Osteocyte (in vitro differentiated cells): ENCODE results near the gene CORO1C. TPM values are rescaled to one million over a fixed set of nuclear protein-coding genes. Genes with fewer than 3 reads are reported as not detected.
"Not testable (repeated sequence)": the region's sequence is repeated elsewhere in the genome, so short reads cannot be mapped to it uniquely, and the experiment has no call there.

ENCODE experiments used
- DNase-seq: peaks from one replicate; pipeline ENCODE4 v3.0.0; 2021; ENCODE audit warnings: mixed read lengths; ENCODE audit not compliant: unreplicated experiment; ENCODE audit errors: extremely low spot score
- H3K27ac Mint-ChIP-seq: one replicate; pipeline ENCODE4 v1.8.0; 2021; ENCODE audit warnings: mild to moderate bottlenecking, mixed read lengths; ENCODE audit not compliant: unreplicated experiment
- H3K27me3 Mint-ChIP-seq: one replicate; pipeline ENCODE4 v1.8.0; 2021; ENCODE audit warnings: mixed read lengths; ENCODE audit not compliant: unreplicated experiment
- H3K36me3 Mint-ChIP-seq: one replicate; pipeline ENCODE4 v1.8.0; 2021; ENCODE audit warnings: mixed read lengths; ENCODE audit not compliant: unreplicated experiment
- H3K4me1 Mint-ChIP-seq: one replicate; pipeline ENCODE4 v1.8.0; 2021; ENCODE audit warnings: mixed read lengths; ENCODE audit not compliant: unreplicated experiment
- H3K4me3 Mint-ChIP-seq: one replicate; pipeline ENCODE4 v1.8.0; 2021; ENCODE audit warnings: mild to moderate bottlenecking, moderate library complexity, mixed read lengths; ENCODE audit not compliant: unreplicated experiment
- H3K9me3 Mint-ChIP-seq: one replicate; pipeline ENCODE4 v1.8.0; 2021; ENCODE audit warnings: mixed read lengths; ENCODE audit not compliant: unreplicated experiment
- total RNA-seq: library from RNA; stranded (reverse); gene quantifications from 2 replicates; pipeline ENCODE4 v1.2.1, GENCODE V29; 2021
- TF ChIP-seq, protein P1 (sequence below): fragments of 200-600 bp; sonication (generic); IDR thresholded peaks from 2 replicates; pipeline ENCODE4 v1.5.0; 2021; ENCODE audit warnings: antibody characterized with exemption, mild to moderate bottlenecking, moderate library complexity

The CORO1C gene
- total RNA-seq, 1 donor from 2014 or later, result 234 TPM

DNA sequence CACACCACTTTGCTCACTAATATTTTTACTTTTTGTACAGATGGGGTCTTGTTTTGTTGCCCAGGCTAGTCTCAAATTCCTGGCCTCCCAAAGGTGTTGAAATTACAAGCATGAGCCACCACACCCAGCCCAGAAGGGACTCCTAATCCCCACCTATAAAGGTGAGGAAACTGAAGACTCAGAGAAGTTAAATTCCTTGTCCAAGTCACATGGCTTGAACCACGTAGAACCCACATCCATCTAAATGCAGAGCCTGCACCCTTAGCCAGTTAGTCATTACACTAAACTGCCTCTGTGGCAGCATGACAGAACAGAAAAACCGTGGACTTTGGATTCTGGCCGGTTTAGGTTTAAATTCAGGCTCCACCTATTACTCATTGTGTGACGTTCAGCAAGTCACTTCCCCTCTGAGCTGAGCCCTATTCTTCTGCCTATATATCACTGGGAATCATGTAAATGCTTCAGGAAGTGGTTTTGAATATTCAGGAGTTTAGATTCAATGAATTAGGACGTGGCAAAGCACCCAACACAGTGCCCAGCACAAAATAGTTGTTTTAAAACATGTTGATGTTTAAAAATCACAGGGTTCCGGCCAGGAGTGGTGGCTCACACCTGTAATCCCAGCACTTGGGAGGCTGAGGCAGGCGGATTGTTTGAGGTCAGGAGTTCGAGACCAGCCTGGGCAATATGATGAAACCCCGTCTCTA is 3.0 kb upstream of the CORO1C start:
- DNase-seq, result peak; percentile 40
- no peaks in the 10 kb centered on the region for H3K27me3 Mint-ChIP-seq
- H3K4me3 Mint-ChIP-seq, result no peak overlapping the region
- peaks cover 5% of the 10 kb centered on the region for H3K9me3 Mint-ChIP-seq
- no peaks in the 10 kb centered on the region for H3K36me3 Mint-ChIP-seq
- peak overlapping the region; percentile 59 for H3K27ac Mint-ChIP-seq
- H3K4me1 Mint-ChIP-seq, result peaks cover 12% of the 10 kb centered on the region
- TF ChIP-seq, protein P1, sequence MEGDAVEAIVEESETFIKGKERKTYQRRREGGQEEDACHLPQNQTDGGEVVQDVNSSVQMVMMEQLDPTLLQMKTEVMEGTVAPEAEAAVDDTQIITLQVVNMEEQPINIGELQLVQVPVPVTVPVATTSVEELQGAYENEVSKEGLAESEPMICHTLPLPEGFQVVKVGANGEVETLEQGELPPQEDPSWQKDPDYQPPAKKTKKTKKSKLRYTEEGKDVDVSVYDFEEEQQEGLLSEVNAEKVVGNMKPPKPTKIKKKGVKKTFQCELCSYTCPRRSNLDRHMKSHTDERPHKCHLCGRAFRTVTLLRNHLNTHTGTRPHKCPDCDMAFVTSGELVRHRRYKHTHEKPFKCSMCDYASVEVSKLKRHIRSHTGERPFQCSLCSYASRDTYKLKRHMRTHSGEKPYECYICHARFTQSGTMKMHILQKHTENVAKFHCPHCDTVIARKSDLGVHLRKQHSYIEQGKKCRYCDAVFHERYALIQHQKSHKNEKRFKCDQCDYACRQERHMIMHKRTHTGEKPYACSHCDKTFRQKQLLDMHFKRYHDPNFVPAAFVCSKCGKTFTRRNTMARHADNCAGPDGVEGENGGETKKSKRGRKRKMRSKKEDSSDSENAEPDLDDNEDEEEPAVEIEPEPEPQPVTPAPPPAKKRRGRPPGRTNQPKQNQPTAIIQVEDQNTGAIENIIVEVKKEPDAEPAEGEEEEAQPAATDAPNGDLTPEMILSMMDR, result no peak

- H3K27me3 Mint-ChIP-seq, H3K27ac Mint-ChIP-seq, H3K9me3 Mint-ChIP-seq, H3K4me3 Mint-ChIP-seq, H3K36me3 Mint-ChIP-seq: not testable (repeated sequence)
- DNase-seq, result peak; percentile 46
- H3K4me1 Mint-ChIP-seq, result peaks cover 23% of the 10 kb centered on the region
Observed at GRCh38 chr12:108733230-108733531, 1.9 kb upstream of the CORO1C start.

GRCh38 chr12:108732489-108733229 is 1.3 kb upstream of the CORO1C start:
- H3K9me3 Mint-ChIP-seq, result no peaks in the 10 kb centered on the region
- no peaks in the 10 kb centered on the region for H3K36me3 Mint-ChIP-seq
- peak overlapping the region; percentile 95 for H3K4me3 Mint-ChIP-seq
- TF ChIP-seq, protein P1, result no peak
- H3K4me1 Mint-ChIP-seq, result peaks cover 29% of the 10 kb centered on the region
- no peaks in the 10 kb centered on the region for H3K27me3 Mint-ChIP-seq
- DNase-seq, result no peak
- H3K27ac Mint-ChIP-seq, result peak overlapping the region; percentile 98

DNA sequence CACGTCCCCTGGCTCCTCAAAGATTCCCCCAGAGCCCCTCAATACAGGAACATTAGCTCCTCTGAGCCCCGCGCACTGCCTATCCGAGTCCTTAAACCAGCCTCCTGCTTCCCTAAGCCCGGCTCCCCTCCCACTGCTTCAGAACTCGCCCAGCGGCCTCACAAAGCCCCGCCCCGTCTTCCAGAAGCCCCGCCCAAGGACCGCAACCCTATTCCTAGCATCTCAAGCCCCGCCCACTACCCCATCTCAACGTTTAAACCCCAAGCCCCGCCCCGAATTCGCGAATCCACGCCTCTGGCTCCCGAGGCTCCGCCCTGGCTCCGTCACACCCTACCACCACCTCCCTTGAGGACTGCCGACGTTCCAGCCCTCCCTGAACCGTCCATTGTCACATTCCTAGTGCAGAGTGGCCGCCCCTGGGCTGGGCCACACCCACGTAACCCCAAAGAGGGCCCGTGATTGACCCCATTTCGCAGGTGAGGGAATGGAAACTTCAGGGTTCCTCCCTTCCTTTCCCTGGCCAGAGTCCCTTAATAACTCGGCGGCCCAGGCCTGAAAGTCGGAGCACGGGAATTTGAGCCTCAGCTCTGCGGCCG is 646 bp upstream of the CORO1C start:
- peaks cover 3% of the 10 kb centered on the region for H3K36me3 Mint-ChIP-seq
- DNase-seq, result peak; percentile 99
- peaks cover 34% of the 10 kb centered on the region for H3K4me1 Mint-ChIP-seq
- H3K4me3 Mint-ChIP-seq, result peak overlapping the region; percentile 95
- H3K27me3 Mint-ChIP-seq, result no peaks in the 10 kb centered on the region
- H3K27ac Mint-ChIP-seq, result peak overlapping the region; percentile 98
- no peaks in the 10 kb centered on the region for H3K9me3 Mint-ChIP-seq
- TF ChIP-seq, protein P1, result no peak

DNA sequence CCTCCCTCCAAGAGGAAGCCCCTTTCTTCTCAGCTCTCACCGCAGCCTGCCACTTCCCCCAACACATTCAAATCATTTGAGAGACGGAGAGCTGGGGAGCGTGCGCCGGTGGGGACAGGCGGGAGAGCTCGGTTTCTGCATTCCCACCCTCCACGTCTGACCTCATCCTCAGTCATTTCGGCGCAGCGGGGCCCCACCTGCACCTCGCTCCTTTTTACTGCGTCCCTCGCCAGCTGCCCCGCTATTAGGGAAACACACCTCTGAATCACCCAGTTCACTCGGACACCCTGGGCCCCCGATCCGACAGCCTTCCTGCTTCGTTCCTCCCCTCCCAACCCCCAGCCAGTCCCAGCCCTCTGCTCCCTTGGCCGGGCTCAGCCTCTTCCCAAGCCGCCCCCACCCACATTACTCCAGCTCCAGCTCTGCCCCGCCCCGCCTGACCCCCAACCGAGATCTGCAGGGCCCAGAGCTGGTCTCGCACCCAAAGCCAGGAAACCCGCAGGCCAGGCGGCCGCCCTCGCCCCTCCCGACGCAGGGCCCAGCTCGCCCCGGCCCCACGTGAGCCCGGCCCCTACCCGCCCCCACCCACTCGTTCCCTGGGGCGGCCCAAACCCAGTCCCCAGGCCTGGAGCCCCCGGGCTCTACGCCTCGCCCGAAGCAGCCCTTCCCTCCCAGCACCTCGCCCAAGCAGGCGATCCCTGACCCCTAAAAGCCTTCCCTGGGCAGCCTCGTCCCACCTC is 783 bp downstream of the CORO1C start:
- DNase-seq, result peak; percentile 85
- H3K9me3 Mint-ChIP-seq, result no peaks in the 10 kb centered on the region
- peak overlapping the region; percentile 81 for H3K27ac Mint-ChIP-seq
- H3K36me3 Mint-ChIP-seq, result peaks cover 4% of the 10 kb centered on the region
- peak overlapping the region; percentile 93 for H3K4me3 Mint-ChIP-seq
- H3K4me1 Mint-ChIP-seq, result peaks cover 43% of the 10 kb centered on the region
- no peaks in the 10 kb centered on the region for H3K27me3 Mint-ChIP-seq
- TF ChIP-seq, protein P1, result no peak
